GM12874 (cell line): ENCODE measurements around the gene SEMA4D.

Experiments
- TF ChIP-seq, protein P1 (sequence below): IDR thresholded peaks from 2 replicates; pipeline ENCODE4 v1.5.1; 2011; ENCODE audit warnings: low read depth, mild to moderate bottlenecking, control low read depth, low read length, moderate library complexity; ENCODE audit not compliant: insufficient read depth

SEMA4D gene

GRCh38 chr9:89347651-89348050 is 150.3 kb downstream of the SEMA4D start:
- TF ChIP-seq, protein P1, sequence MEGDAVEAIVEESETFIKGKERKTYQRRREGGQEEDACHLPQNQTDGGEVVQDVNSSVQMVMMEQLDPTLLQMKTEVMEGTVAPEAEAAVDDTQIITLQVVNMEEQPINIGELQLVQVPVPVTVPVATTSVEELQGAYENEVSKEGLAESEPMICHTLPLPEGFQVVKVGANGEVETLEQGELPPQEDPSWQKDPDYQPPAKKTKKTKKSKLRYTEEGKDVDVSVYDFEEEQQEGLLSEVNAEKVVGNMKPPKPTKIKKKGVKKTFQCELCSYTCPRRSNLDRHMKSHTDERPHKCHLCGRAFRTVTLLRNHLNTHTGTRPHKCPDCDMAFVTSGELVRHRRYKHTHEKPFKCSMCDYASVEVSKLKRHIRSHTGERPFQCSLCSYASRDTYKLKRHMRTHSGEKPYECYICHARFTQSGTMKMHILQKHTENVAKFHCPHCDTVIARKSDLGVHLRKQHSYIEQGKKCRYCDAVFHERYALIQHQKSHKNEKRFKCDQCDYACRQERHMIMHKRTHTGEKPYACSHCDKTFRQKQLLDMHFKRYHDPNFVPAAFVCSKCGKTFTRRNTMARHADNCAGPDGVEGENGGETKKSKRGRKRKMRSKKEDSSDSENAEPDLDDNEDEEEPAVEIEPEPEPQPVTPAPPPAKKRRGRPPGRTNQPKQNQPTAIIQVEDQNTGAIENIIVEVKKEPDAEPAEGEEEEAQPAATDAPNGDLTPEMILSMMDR: no peak

DNA sequence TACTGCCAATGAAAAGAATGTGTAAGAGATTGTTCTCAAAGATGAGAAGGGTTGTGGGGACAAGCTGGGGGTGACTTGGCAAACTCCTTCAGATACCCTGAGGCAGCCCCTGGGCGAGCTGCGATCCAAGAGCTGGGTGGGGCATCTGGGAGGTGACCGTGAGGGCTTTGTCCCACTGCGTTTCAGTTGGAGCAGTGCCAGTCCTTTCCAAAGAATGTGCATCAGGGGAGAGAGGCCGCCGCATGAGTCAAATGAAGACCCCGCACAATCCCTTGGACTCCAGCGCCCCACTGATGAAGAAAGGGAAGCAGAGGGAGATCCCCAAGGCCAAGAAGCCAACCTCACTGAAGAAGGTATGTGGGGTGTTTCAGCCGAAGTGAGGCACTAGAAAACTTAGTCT is 151.2 kb downstream of the SEMA4D start:
- TF ChIP-seq, protein P1: no peak

- TF ChIP-seq, protein P1: no peak
Measured at GRCh38 chr9:89345476-89345875, 152.4 kb downstream of the SEMA4D start.

- TF ChIP-seq, protein P1: no peak
Measured at GRCh38 chr9:89342948-89343347, 155.0 kb downstream of the SEMA4D start.

- TF ChIP-seq, protein P1: no peak
Measured at GRCh38 chr9:89342213-89342612, 155.7 kb downstream of the SEMA4D start.

DNA sequence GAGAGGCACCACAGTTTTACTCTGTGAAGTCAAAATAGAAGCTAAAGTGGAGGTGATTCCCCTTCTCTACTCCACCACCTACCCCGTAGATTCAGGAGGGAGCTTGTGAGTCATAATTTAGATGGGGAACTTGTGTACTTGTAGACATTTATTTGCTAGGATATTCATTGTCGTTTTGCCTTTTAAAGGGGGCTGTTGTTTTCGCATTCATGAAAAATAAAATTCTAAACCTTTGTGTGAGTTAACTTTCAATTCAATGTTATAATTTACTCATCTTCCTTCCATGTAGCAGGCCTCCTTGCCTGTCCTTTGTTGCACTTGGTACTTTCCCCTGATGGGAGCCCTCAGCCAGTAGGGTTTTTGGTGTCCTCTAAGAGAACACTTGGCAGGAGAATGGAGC is 157.6 kb downstream of the SEMA4D start:
- TF ChIP-seq, protein P1: no peak

DNA sequence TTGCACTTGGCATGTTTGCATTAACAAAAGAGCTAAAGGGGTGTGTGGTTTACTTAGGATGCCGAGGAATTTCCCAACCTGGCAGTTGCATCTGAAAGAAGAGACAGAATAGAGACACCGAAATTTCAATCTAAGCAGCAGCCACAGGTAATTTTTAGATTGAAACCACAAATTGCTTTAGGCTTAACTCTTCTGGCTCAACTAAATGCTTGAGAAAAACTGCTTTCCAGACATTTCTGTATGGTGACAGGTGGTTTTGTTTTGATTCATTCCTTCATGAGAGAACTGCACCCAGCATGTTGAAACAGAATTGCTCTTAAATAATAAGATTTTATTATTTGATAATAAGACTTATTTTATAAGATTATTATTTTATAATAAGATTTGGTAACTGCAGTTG is 158.1 kb downstream of the SEMA4D start:
- TF ChIP-seq, protein P1: no peak

GRCh38 chr9:89330513-89330912 is 167.4 kb downstream of the SEMA4D start:
- TF ChIP-seq, protein P1: no peak
